NCI-H82 treated with DMSO at 0.1 percent for 48 hours (cell line): Measurements from ENCODE around the gene TRIM46.
"Not testable (repeated sequence)": the region's sequence is repeated elsewhere in the genome, so short reads cannot be mapped to it uniquely, and the experiment has no call there.

Experiments
- DNase-seq: peaks from one replicate; lab custom pipeline; 2025; ENCODE audit not compliant: unreplicated experiment; lab: John Stamatoyannopoulos, UW

Gene TRIM46

GRCh38 chr1:155136748-155137147 is 36.9 kb upstream of the TRIM46 start:
- no peak for DNase-seq

- DNase-seq: no peak
These were observed 36.3 kb upstream of the TRIM46 start for GRCh38 chr1:155137154-155137949.

- DNase-seq: peak; percentile 63
These were observed 33.6 kb upstream of the TRIM46 start, which contains the start of gene DPM3 for GRCh38 chr1:155139895-155140629. TSS of gene DPM3 (minus strand) at chr1:155140531. CDS start at chr1:155140240, 291 bp downstream.

DNA sequence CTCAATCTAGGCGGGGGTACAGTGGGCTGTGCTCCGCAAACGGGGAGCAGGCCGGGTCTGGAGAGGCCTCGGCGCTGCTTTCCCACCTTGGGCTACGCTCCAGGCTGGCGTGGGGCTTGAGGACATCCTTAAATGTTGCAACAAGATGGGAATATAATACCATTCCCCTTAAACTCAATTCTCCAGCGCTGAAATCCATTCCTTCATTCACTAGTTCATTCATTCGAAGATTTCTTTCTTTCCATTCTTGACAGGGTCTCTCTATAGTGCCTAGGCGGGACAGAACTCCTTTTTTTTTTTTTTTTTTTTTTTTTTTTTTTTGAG is 33.1 kb upstream of the TRIM46 start:
- DNase-seq: no peak

- no peak for DNase-seq
These were observed 31.9 kb upstream of the TRIM46 start for GRCh38 chr1:155141749-155142148.

DNA sequence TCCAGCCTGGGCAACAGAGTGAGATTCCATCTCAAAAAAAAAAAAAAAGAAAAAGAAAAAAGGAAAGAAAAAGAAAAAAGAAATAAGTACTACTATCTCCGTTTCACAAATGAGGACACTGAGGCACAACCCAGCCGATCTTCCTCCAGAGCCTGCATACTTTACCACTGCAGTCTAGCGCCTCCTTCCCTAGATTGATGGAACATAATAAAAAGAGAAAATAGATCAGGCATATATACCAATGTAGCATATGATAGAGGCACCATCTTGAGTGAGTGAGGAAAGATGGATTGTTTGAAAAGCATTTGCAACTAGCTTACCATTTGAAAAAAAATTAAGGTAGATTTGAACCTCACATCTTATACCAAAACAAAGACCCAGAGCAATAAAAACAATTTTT is 28.2 kb upstream of the TRIM46 start:
- no peak for DNase-seq

GRCh38 chr1:155155996-155156643 is 17.5 kb upstream of the TRIM46 start:
- not testable (repeated sequence) for DNase-seq

- DNase-seq: no peak
These were observed 14.7 kb upstream of the TRIM46 start for GRCh38 chr1:155158991-155159390.

GRCh38 chr1:155160128-155160527 is 13.5 kb upstream of the TRIM46 start:
- no peak for DNase-seq

DNA sequence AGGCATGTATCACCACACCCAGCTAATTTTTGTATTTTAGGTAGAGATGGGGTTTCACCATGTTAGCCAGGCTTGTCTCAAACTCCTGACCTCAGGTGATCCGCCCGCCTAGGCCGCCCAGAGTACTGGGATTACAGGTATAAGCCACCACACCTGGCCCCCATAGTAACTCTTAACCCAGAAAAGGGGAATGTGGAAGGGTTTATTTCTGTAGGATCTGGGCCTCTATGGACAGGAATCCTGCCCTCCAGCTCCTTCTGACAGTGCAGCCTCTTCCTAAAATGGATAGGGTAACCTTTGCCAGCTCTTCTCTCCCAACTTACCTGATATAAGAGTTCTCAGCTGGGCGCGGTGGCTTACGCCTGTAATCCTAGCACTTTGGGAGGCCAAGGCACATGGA is 11.0 kb upstream of the TRIM46 start:
- DNase-seq: not testable (repeated sequence)

GRCh38 chr1:155163785-155164184 is 9.9 kb upstream of the TRIM46 start:
- DNase-seq: not testable (repeated sequence)

DNA sequence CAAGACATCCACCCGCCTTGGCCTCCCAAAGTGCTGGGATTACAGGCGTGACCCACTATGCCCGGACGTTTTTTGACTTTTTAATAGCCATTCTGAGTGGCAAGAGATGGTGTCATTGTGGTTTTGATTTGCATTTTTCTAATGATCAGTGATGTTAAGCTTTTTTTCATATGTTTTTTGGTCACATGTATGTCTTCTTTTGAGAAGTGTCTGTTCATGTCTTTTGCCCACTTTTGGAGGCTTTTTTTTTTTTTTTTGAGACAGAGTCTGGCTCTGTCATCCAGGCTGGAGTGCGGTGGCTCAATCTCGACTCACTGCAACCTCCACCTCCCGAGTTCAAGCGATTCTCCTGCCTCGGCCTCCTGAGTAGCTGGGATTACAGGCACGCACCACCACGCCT is 9.0 kb upstream of the TRIM46 start:
- not testable (repeated sequence) for DNase-seq

DNA sequence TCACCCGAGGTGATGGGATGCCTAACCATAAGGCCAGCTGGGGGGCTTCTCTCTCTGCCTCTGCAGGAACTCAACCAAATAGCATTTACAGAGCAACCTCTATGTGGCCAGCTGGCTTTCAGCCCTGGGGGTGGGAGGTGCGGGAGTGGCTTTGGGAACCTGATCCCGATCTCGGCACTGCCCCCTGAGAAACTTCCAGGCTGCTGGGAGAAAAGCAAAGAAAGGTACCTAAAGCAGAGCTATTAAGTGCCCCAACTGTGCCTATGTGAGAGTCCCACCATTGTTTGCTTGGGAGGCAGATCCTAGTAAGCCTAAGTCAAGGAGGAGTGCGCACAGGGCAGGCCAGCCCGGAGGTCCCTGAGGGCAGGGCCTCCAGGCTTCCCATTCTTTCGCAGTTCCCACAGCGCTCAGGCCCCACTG is 7.6 kb upstream of the TRIM46 start:
- DNase-seq: no peak

DNA sequence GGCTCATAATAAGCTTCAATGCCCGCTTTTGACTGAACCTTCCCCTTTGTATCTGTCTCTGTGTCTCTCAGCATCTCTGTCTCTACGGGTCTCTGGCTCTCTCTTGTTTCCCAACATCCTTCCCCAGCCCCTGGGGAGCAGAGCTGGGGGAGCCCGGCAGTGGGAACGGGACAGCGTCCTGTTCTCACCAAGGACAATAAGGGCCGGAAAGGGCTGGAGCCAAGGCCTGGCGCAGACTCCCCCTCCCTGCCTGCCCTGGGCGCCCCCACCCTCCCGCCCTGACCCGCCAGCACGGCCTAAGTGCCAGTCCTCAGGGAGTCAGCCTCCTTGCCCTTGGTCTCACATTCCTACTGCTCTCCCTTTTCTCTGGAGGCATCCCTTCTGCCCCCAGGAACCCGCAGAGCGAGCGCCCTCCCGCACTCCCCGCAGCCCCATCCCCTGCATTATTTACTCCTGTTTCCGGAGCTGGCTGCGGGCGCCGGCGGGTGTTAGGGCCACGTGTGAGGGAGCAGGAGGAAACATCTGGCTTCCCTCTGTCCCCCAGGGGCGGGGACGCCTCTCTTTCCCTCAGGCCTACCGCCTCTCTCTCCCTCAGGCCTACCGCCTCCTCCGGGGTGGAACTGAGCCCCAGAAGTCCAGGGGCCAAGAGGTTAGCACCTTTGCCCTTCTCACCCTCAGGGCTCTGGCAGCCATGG is 7.0 kb upstream of the TRIM46 start:
- DNase-seq: no peak

DNA sequence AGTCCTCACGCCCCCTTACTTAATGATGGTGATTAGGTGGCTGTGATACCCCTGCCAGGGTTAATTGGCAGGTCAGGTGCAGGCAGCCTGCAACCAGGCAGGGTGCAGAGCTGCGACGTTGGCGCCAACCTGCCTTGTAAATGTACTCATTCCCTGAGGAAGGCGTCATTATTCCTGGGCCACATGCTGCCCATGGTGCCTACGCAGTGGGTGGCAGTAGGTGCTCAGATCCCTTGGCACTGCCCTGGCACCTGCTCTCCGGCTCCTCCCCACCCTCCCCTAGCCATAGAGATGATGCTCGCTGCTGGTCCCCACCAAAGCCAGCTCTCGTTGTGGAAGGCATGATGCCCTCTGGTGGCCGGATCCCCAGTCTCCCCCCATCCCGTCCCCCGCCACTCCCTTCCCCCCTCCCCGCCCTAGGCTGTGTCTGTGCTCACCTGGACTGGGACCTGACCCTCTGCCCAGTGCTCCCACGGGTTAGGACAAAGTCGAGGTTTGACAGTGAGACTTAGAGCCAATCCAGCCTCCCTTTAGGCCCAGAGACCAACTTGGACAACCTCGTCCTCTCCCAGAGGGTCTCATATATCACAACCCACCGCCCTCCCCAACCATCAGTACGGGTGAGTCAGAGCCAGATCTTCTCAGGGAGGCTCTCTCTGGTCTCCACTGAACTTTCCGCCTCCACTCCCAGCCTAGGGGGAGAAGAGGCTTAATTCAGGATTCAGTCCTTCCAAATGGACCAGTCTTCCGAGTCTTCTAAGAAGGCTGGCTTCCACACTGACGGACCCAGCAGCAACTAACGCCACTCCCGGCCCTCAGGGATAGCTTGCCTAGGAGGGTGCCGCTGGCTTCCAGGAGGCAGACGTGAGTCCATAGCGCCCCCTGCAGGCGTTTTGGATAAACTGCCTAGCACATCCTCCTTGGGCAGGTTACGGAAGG is 6.2 kb upstream of the TRIM46 start:
- peak; percentile 82 for DNase-seq

DNA sequence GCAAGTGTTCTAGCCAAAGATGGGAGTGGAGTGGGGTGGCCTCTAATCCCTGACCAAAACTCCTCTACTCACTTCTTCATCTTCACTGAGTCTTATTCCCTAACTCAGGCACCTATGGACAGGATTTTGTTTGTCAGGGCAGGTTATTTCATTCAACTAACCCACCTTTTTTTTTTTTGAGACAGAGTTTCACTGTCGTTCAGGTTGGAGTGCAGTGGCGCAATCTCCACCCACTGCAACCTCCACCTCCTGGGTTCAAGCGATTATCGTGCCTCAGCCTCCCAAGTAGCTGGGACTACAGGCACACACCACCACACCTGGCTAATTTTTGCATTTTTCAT is 5.6 kb upstream of the TRIM46 start:
- not testable (repeated sequence) for DNase-seq

DNA sequence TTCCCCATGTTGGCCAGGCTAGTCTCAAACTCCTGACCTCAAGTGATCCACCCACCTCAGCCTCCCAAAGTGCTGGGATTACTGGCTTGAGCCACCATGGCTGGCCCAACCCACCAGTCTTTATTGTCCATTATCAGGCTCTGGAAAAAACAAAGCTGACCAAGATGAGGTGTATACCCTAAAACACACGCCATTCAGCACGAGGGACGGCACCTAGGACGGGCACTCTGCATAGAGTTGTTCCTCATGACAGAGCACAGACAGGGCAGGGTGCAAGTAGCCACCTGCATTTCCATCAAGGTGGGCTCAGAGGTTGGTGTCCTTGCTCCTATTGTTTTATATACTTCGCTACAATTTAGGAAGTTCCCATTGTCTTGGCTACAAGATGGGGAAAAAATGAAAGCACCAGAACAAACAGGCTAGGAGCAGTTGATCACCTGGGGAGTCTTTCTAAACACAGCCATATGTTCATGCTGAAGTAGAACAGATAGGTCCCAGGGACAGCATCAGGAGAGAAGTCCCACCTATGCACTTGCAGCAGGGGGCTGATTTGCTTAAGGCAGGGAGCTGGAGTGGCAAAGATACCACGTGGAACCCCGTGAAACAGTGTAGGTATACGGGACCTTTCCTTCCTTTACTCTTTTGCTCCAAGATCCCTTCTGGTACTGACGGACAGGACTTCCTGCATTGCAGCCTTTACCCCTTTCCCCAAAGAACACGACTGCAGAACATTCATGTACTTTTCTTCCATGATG is 5.0 kb upstream of the TRIM46 start:
- no peak for DNase-seq

GRCh38 chr1:155169541-155169940 is 4.1 kb upstream of the TRIM46 start:
- DNase-seq: no peak

- no peak for DNase-seq
These were observed 3.4 kb upstream of the TRIM46 start for GRCh38 chr1:155170101-155170785.
